Neural progenitor cell (in vitro differentiated cells): ENCODE data around the gene IDI1. TPM values are rescaled to one million over a fixed set of nuclear protein-coding genes. Genes with fewer than 3 reads are reported as not detected.

Experiments used
- DNase-seq: peaks from one replicate; pipeline ENCODE4 v3.0.0-alpha.2; 2016; ENCODE audit warnings: low spot score
- H2AFZ ChIP-seq: fragments of 200-600 bp; sonication (generic); replicated peaks from 2 replicates; pipeline ENCODE4 v1.6.1; 2016; ENCODE audit warnings: antibody characterized with exemption
- H3F3A ChIP-seq: fragments of 200-600 bp; sonication (generic); 2 replicates; pipeline ENCODE4 v1.6.1; 2016; ENCODE audit warnings: antibody characterized with exemption, low read depth
- H3K27ac ChIP-seq: fragments of 200-600 bp; sonication (generic); 2 replicates; pipeline ENCODE4 v1.5.1; 2016; ENCODE audit warnings: mild to moderate bottlenecking
- H3K27me3 ChIP-seq: fragments of 200-600 bp; sonication (generic); 2 replicates; pipeline ENCODE4 v1.6.1; 2016; ENCODE audit warnings: mild to moderate bottlenecking, moderate library complexity
- H3K36me3 ChIP-seq: fragments of 200-600 bp; sonication (generic); 2 replicates; pipeline ENCODE4 v1.5.1; 2016
- H3K4me1 ChIP-seq: fragments of 200-600 bp; sonication (generic); 2 replicates; pipeline ENCODE4 v1.6.1; 2016; ENCODE audit warnings: mixed run types
- H3K4me2 ChIP-seq: fragments of 200-600 bp; sonication (generic); 2 replicates; pipeline ENCODE4 v1.6.1; 2016
- H3K4me3 ChIP-seq: fragments of 200-600 bp; sonication (generic); 2 replicates; pipeline ENCODE4 v1.5.1; 2016
- H3K79me2 ChIP-seq: fragments of 200-600 bp; sonication (generic); 2 replicates; pipeline ENCODE4 v1.6.1; 2016; ENCODE audit warnings: low read depth
- H3K9ac ChIP-seq: fragments of 200-600 bp; sonication (generic); 2 replicates; pipeline ENCODE4 v1.6.1; 2016
- H3K9me3 ChIP-seq: fragments of 200-600 bp; sonication (generic); 2 replicates; pipeline ENCODE4 v1.5.1; 2016; ENCODE audit warnings: low read depth
- H4K20me1 ChIP-seq: fragments of 200-600 bp; sonication (generic); 2 replicates; pipeline ENCODE4 v1.6.1; 2016; ENCODE audit warnings: low read depth
- H3K27ac Mint-ChIP-seq: 3 replicates; pipeline ENCODE4 v1.8.0; 2021; ENCODE audit warnings: mixed read lengths
- H3K27me3 Mint-ChIP-seq: 2 replicates; pipeline ENCODE4 v1.8.0; 2022; ENCODE audit warnings: low read depth, mild to moderate bottlenecking, inconsistent platforms, moderate library complexity, mixed read lengths; ENCODE audit not compliant: insufficient read depth
- H3K36me3 Mint-ChIP-seq: 3 replicates; pipeline ENCODE4 v1.8.0; 2021; ENCODE audit warnings: mixed read lengths
- H3K4me1 Mint-ChIP-seq: 3 replicates; pipeline ENCODE4 v1.8.0; 2021; ENCODE audit warnings: mixed read lengths
- H3K4me3 Mint-ChIP-seq: 3 replicates; pipeline ENCODE4 v1.8.0; 2021; ENCODE audit warnings: mild to moderate bottlenecking, moderate library complexity, mixed read lengths
- H3K9me3 Mint-ChIP-seq: 3 replicates; pipeline ENCODE4 v1.8.0; 2020; ENCODE audit warnings: mixed read lengths
- CTCF ChIP-seq: fragments of 200-600 bp; sonication (generic); IDR thresholded peaks from 2 replicates; pipeline ENCODE4 v1.5.1; 2017; ENCODE audit warnings: antibody characterized with exemption, mild to moderate bottlenecking
- EZH2 ChIP-seq: fragments of 200-600 bp; sonication (generic); IDR thresholded peaks from 2 replicates; pipeline ENCODE4 v1.6.1; 2017; ENCODE audit warnings: antibody characterized with exemption, mild to moderate bottlenecking, moderate library complexity
- EZH2phosphoT487 ChIP-seq: fragments of 200-600 bp; sonication (generic); IDR thresholded peaks from 2 replicates; pipeline ENCODE4 v1.6.1; 2017; ENCODE audit warnings: antibody characterized with exemption
- total RNA-seq: library from RNA; depleted of rRNA; stranded (reverse); fragments of >200 nt; gene quantifications from 2 replicates; pipeline ENCODE4 v1.2.3, GENCODE V29; 2015; ENCODE audit warnings: low replicate concordance

Gene IDI1
- total RNA-seq, 1 donor from 2014 or later, result 168 TPM

GRCh38 chr10:1054684-1055083, 5.8 kb upstream of the IDI1 start:
- H3K4me3 ChIP-seq, result peak overlapping the region; percentile 90
- peaks cover 39% of the 10 kb centered on the region for H3F3A ChIP-seq
- peaks cover 19% of the 10 kb centered on the region for H3K4me1 ChIP-seq
- no peaks in the 10 kb centered on the region for H3K27me3 ChIP-seq
- H3K9ac ChIP-seq, result peak overlapping the region; percentile 71
- Mint-ChIP-seq H3K9me3 (no peaks in the 10 kb centered on the region), H3K27me3 (peaks cover 8% of the 10 kb centered on the region), H3K4me3 (peak overlapping the region; percentile 96), H3K4me1 (peaks cover 46% of the 10 kb centered on the region), H3K36me3 (peaks cover 17% of the 10 kb centered on the region), H3K27ac (peak overlapping the region; percentile 83)
- no peak overlapping the region for H3K27ac ChIP-seq
- H4K20me1 ChIP-seq, result peaks cover 63% of the 10 kb centered on the region
- TF ChIP-seq EZH2phosphoT487, result no peak
- no peak for TF ChIP-seq EZH2
- TF ChIP-seq CTCF, result no peak
- no peaks in the 10 kb centered on the region for H3K9me3 ChIP-seq
- peaks cover 100% of the 10 kb centered on the region for H3K79me2 ChIP-seq
- H2AFZ ChIP-seq, result no peak overlapping the region
- H3K4me2 ChIP-seq, result peak overlapping the region; percentile 85
- DNase-seq, result no peak
- no peaks in the 10 kb centered on the region for H3K36me3 ChIP-seq

- H3K4me1 Mint-ChIP-seq, result peaks cover 44% of the 10 kb centered on the region
- Histone ChIP-seq H3K79me2 (peaks cover 82% of the 10 kb centered on the region), H3K4me2 (peak overlapping the region; percentile 85), H3K27ac (peak overlapping the region; percentile 100), H3K4me3 (peak overlapping the region; percentile 80), H4K20me1 (peaks cover 66% of the 10 kb centered on the region), H2AFZ (no peak overlapping the region), H3K4me1 (peaks cover 14% of the 10 kb centered on the region), H3K27me3 (no peaks in the 10 kb centered on the region), H3K36me3 (no peaks in the 10 kb centered on the region), H3F3A (peaks cover 42% of the 10 kb centered on the region), H3K9ac (no peak overlapping the region), H3K9me3 (no peaks in the 10 kb centered on the region)
- H3K9me3 Mint-ChIP-seq, result no peaks in the 10 kb centered on the region
- no peak overlapping the region for H3K27ac Mint-ChIP-seq
- peak; percentile 36 for DNase-seq
- peaks cover 29% of the 10 kb centered on the region for H3K36me3 Mint-ChIP-seq
- peak overlapping the region; percentile 98 for H3K4me3 Mint-ChIP-seq
- TF ChIP-seq EZH2phosphoT487, result no peak
- TF ChIP-seq EZH2, result no peak
- TF ChIP-seq CTCF, result peak; percentile 6
- peaks cover 9% of the 10 kb centered on the region for H3K27me3 Mint-ChIP-seq
These were observed 1.6 kb upstream of the IDI1 start for GRCh38 chr10:1050554-1050953.

GRCh38 chr10:1050145-1050544, 1.2 kb upstream of the IDI1 start:
- Mint-ChIP-seq H3K4me3 (peak overlapping the region; percentile 98), H3K27me3 (peaks cover 9% of the 10 kb centered on the region), H3K4me1 (peaks cover 44% of the 10 kb centered on the region), H3K27ac (peak overlapping the region; percentile 62), H3K36me3 (peaks cover 31% of the 10 kb centered on the region), H3K9me3 (no peaks in the 10 kb centered on the region)
- Histone ChIP-seq H3K36me3 (no peaks in the 10 kb centered on the region), H3K4me2 (peak overlapping the region; percentile 85), H3K9me3 (no peaks in the 10 kb centered on the region), H3K27me3 (no peaks in the 10 kb centered on the region), H2AFZ (no peak overlapping the region), H3K4me1 (peaks cover 10% of the 10 kb centered on the region), H4K20me1 (peaks cover 66% of the 10 kb centered on the region), H3K9ac (peak overlapping the region; percentile 61), H3K4me3 (peak overlapping the region; percentile 80), H3F3A (peaks cover 46% of the 10 kb centered on the region), H3K27ac (peak overlapping the region; percentile 100), H3K79me2 (peaks cover 82% of the 10 kb centered on the region)
- TF ChIP-seq EZH2phosphoT487 (no peak), EZH2 (no peak), CTCF (no peak)
- DNase-seq, result peak; percentile 50
